ENCODE results near the gene FGF2.
"Not testable (repeated sequence)": the region's sequence is repeated elsewhere in the genome, so short reads cannot be mapped to it uniquely, and the experiment has no call there.

Gene FGF2

DNA sequence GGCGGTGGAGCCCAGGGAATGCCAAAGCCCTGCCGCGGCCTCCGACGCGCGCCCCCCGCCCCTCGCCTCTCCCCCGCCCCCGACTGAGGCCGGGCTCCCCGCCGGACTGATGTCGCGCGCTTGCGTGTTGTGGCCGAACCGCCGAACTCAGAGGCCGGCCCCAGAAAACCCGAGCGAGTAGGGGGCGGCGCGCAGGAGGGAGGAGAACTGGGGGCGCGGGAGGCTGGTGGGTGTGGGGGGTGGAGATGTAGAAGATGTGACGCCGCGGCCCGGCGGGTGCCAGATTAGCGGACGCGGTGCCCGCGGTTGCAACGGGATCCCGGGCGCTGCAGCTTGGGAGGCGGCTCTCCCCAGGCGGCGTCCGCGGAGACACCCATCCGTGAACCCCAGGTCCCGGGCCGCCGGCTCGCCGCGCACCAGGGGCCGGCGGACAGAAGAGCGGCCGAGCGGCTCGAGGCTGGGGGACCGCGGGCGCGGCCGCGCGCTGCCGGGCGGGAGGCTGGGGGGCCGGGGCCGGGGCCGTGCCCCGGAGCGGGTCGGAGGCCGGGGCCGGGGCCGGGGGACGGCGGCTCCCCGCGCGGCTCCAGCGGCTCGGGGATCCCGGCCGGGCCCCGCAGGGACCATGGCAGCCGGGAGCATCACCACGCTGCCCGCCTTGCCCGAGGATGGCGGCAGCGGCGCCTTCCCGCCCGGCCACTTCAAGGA lies at the start of gene FGF2:
FGF2 (plus strand) TSS at position 279 of the 705 bp plus-strand sequence; CDS start at position 623, 344 bp downstream.
- DNase-seq: peak; percentile 71

DNA sequence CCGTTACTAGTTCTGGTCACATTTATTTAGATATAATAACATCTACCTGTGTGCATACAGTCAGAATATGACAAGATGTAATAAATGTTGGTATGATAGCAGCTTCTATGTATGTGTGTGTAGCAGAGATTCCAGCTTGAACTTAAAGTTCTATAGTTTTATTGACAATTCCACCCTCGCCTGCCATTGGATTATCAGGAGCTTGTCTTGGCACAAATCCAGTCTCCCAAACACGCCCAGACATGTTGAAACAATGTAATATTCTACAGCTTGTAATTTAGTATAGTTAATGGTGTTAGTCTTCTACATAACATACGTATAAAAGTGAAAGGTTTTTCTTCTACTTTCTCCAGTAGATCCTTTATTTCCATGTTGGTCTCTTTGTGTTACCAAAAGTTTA lies 49.7 kb upstream of the FGF2 start:
- DNase-seq: no peak

DNA sequence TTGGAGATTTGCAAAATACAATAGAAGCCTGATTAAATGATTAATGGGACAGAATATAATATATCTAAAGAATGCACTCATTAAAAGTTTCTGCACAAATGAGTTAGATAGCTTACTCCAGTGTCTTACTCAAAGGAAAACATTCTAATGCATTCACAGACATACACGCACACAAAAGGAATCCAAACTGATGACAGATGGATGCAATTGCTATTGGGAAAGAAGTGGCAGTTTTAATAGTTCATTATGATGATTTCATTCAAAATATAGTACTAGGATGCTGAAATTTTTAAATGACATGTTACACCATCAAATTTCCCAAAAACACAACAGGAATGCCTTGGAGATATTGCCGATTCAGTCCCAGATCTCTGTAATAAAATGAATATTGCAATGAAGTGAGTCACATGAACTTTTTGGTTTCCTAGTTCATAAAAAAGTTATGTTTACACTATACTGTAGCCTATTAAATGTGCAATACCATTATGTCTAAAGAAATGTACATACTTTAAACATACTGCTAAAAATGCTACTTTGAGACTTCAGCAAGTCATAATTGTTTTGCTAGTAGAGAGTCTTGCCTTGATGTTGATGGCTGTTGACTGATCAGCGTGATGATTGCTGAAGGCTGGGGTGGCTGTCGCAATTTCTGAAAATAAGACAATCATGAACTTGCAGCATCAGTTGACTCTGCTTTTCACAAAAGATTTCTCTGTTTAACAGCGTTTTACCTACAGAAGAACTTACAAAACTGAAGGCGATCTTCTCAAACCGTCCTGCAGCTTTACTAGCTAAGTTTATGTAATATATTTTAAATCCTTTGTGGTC lies 48.6 kb upstream of the FGF2 start:
- DNase-seq: no peak

DNA sequence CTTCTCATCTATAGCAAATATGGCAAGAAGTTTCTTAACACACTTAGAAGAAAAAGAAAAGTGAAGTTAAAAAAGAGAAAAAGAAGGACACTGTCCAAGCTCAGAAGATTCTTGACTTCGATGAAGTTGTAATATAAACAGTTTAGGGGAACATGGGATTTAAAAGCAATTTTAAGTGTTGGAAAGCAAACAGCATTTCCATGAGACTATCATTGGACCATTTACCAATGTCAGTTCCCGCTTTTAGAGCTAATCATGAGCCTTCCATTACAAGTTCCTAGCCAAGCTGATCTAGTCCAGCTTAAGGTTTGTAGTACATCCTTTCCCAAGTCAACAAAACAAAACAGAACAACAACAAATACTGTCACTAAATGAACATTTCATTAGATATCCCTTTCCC lies 45.1 kb upstream of the FGF2 start:
- no peak for DNase-seq

DNA sequence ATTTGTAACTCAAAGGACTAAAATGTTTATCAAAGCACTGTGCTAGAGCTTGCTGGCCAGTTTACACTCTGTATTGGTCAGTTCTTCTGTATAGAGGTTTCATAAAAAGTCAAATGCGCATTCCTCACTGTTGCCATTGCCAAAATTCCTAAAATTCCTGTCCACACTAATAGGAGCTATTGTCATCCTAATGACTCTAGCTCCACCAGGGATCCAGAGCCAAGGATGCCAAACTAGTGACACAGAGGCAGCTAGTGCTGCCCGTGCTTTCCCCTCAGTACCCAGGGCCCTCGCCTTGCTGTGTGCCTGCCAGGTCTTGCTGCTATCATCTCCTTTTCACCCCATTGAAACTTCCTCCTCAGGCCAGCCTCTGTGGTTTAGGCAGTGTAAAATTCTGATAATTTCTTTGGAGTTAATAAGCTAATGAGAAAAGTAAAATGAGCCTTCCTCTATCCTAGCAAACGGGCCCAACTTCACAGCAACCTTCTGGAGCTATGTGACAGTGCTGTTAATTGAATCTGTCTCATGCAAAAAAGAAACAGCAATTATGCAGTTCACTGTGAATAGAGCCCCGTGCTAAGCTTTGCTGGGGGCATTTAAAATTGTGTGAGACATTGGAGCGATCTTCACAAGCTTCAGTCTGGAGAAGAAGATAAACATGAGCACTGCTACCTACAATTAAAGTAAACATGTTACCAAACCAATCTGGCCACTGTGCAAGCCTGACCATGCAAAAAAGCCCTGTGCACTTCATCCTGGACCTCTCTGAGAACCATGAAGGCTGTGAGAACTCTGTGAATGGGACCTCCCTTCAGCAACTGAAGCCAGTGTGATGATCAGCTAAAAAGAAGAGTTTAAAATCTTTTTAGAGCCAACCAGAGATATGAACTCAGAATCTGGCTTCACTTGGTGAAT lies 43.1 kb upstream of the FGF2 start:
- DNase-seq: peak; percentile 98

DNA sequence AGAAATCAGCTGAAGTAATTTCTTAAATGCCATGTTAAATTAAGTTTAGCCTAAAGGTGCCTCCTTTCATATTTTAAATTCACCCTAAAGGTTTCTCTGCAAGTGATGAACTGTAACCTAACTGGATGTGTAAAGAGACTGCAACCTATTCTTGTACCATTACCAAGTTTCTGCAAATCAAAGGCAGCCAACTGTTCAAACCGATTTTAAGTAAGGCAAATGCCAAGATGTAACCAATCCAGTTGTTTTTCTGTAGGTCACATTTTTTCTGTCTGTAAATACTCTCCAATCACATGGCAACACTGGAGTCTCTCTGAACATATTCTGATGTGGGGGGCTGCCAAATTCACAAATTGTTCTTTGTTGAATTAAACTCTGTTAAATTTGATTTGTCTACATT lies 42.4 kb upstream of the FGF2 start:
- no peak for DNase-seq

DNA sequence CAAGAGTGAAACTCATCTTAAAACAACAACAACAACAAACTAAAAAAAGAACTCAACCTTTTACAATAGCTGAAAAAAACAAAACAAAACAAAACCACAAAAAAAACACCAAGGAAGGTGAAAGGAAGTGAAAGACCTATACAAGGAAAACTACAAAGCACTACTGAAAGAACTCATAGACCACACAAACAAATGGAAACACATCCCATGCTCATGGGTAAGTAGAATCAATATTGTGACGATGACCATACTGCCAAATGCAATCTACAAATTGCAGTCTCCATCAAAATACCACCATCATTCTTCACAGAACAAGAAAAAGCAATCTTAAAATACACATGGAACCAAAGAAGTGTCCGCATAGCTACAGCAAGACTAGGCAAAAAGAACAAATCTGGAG lies 41.5 kb upstream of the FGF2 start:
- DNase-seq: no peak

DNA sequence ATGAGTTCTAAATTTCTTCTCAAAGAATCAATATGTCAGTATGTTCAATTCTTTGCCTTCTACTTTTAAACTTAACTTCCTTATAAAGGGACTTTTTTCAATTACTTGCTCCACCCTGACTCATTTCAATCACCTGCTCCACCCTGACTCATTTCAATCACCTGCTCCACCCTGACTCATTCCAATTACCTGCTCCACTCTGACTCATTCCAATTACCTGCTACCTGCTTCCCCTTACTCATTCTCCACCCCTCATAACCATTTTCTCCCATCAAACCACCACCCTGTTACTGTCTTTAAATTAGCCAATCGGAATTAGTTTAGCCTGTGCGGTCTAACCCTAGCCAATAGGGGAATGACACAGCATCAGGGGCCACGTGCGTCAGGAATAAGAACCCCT lies 40.3 kb upstream of the FGF2 start:
- DNase-seq: not testable (repeated sequence)

DNA sequence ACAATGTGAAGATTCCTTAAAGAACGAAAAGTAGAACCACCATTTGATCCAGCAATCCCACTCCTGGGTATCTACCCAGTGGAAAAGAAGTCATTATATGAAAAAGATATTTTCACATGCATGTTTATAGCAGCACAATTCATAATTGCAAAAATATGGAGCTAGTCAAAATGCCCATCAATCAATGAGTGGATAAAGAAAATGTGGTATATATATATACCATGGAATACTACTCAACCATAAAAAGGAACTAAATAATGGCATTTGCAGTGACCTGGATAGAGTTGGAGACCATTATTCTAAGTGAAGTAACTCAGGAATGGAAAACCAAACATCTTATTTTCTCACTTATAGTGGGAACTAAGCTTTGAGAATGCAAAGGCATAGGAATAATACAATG lies 39.7 kb upstream of the FGF2 start:
- DNase-seq: not testable (repeated sequence)

DNA sequence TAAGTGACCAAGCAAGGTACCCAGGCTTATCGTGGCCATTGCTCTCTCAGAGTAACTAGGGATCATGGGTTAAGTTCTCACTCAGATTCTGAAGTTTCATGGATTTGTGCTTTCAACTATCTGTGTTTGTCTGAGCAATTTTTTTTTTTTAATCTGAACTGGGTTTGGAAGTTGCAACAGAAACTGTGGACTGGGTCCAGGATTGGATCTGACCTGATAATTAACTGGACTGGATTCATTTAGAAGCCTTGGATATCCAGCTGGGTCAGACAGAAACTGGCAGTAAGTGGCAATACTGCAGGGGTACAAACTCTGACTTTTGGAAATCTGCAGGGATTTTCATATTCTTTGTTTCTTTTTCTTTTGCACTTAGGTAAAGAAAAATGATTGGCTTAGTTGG lies 38.7 kb upstream of the FGF2 start:
- no peak for DNase-seq

DNA sequence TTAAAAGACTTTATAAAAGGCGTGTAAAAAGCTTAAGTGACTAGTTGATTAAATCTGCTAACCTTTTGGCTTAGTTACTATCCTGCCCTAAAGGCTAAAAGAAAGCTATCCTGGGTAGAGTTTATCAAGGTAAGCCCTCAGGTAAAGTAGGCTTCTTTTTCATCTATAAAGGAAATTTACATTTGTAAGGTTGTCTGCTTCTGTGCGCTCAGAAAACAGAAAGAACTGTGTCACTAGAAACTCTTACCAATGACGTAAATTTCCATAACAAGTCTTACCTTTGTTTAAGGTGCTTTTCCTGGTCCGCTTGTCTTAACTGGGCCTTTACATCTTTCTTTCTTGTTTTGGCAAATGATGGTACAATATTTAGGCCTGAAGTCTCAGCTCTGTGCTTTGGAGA lies 37.7 kb upstream of the FGF2 start:
- no peak for DNase-seq

DNA sequence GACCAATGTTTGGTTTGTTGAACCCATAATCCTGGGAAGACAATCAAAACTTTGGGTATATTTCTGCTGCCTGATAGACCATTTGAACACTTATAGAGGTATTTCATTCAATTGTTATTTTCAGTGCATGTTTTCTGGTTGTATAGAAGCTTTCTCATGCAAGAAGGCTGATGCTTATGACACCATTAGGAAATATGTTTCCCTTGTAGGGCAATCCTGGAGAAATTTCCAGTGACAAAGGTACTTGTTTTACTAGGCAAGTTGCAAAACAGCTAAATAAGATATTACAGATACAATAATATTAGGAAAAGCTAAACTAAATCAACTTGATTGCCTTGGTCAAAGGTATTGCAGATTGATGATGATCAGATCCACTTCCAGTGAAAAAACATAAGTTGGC lies 32.8 kb upstream of the FGF2 start:
- DNase-seq: no peak

DNA sequence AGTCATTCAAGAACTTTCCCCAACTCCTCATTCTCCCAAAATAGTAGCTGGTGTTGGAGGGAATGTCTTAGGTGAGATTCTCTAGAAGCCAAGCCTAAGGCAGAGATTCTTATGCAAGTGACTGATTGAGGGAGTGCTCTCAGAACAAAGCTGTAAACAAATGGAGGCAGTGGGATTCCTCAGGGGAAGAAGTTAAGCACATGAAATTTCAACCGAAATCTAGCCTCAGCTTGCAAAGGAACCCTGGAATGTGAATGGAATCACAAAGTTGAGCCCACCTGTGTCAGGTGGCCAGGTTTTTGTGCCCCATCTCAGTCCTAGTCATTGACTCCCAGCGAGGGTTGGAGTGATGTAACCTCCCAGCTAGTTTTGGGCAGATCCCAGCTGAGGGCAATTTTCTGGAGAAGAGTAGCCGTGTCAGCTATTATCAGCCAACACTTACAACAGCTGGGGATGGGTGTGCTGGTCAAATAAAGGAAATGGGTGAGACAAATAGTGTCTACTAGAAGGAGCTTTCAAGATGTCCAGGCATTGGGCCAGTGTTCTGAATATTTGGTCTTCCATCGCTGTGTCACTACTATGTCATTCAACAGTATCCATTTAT lies 29.7 kb upstream of the FGF2 start:
- peak; percentile 60 for DNase-seq

DNA sequence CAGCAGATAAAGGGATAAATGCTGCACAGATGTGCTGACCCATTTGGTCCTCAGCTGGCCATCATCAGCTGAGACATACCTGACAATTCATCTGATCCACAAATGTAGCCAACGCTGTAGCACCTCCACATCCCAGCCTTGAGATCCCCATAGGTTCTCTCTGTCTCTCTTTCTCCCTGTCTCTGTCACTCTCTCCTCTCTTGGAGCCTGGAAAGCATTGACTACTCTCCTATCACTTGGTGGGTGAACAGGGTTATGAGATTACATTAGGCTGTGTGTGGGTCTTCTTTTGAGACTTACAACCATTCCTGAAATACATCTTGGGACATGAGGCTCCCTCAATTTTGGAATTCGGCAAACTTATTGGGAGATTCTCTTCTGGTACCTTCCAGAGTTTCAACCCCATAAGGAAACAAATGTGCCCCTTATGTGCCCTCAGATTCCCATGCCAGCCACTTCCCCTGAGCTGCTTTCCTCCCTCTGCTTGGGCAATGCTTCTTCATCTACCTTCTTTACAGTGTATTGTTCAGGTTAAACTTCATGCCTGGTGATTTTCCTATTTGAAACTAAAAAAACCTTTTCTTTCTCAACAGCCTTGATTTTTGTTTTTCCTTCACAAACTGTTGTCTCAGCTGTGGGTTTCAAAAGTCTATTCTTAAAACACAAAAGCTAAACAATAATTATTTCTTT lies 29.1 kb upstream of the FGF2 start:
- DNase-seq: no peak

DNA sequence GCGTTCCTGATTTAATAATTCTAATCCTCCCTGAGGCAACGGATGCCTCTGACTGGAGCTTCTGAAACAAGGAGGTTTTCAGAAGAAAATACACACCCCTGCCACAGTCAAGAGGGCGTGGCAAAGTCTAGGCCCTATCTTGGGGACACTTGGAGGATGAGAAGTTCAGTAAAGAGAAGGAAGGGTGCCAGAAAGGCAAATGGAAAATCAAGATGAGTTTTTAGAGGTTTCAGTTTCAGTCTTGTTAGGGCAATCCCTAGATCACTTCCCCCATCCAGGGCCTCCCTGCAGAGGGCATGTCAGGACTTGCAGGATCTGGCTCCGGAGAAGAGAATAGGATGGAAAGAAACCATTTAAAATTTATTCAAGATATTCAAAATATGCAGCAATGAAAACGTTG lies 28.5 kb upstream of the FGF2 start:
- DNase-seq: peak; percentile 76

DNA sequence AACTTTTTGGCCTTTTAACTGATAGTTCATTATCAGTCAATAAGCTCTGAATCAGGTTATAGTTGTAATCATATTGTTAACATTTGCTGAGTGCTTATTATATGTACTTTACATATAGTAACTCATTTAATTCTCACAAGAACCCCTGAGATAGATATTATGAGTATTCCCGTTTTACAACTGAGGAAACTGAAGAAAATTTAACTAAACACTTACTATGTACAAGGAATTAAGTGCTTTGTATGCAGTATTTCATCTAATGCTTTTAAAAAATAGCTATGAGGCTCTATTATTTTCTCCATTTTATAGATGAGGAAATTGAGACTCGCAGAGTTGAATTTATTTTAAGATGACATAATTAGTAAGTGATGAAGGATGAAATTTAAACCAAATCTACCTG lies 27.7 kb upstream of the FGF2 start:
- no peak for DNase-seq

DNA sequence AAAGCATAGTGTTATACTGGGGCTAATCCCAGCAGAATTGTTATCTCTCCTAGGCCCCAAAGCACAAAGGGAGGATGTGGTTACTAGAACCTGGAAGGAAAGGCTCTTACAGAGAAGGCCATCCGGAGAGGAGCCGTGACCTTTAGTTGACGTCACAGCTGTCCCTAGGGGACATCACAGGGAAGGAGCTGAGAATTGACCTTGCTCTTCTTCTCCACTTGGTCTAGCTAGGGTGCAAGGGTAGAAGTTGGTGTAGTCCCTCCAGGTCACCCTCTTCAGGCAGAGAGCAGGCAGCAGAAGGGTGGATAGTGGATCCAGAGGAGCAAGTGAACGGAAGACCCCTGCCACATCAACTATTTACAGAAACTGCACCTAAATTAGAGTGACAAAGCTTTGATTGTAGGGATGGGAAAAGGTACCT lies 22.8 kb upstream of the FGF2 start:
- no peak for DNase-seq

DNA sequence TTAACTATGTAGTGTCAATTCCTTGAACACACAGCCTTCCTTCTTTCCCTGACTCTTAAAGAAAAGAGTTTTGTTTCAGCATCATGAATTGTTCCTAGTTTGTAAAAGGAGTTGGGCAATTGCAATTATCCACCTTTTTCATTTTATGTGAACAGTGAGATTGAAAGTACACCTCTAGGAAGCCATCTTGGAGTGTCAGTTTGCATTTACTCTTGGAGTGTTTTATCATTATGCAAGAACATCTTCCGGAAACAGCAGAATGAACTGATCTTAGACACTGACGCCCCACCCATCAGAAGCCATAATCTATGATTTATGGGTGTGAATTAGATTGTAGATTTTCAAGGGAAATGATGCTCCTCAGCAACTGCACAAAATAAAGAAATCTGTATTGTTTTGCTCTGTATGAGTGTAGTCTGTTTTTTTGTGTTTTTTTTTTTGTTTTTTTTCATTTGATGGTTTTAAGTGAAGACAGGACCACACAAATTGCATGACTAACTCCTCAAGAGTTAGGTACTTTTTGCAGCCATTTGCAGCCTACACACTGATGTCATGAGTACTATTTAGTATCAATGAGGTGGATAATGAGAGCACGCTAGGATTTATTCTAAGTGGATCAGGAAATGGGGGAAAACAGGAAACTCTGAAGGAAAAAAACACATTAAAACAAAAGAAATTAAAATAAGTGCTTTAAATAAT lies 19.5 kb upstream of the FGF2 start:
- DNase-seq: no peak

DNA sequence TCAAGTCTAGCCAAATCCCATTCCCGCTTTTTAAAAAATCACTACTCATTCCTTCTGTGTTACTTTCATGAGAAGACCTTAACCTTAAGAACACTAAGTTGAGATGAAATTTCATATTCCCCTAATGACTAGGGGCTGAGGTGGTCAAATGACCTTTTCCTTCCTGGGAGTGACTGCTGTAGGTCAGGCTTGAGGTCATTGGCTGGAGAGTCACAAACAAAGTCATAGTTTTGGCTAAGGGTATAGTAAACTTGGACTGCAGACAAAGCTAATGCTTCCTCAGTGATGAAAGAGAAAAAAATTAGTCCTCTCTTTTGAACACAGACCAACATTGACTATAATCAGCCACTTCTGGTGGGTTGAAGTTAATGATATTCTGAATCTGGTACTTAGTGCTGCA lies 16.0 kb upstream of the FGF2 start:
- DNase-seq: no peak

DNA sequence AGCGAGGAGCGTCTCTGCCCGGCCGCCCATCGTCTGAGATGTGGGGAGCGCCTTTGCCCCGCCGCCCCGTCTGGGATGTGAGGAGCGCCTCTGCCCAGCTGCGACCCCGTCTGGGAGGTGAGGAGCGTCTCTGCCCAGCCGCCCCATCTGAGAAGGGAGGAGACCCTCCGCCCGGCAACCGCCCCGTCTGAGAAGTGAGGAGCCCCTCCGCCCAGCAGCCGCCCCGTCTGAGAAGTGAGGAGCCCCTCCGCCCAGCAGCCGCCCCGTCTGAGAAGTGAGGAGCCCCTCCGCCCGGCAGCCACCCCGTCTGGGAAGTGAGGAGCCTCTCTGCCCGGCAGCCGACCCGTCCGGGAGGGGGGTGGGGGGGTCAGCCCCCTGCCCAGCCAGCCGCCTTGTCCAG lies 14.8 kb upstream of the FGF2 start:
- not testable (repeated sequence) for DNase-seq

DNA sequence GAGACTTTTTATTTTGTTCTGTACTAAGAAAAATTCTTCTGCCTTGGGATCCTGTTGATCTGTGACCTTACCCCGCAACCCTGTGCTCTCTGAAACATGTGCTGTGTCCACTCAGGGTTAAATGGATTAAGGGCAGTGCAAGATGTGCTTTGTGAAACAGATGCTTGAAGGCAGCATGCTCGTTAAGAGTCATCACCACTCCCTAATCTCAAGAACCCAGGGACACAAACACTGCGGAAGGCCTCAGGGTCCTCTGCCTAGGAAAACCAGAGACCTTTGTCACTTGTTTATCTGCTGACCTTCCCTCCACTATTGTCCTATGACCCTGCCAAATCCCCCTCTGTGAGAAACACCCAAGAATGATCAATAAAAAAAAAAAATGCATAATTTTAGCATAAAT lies 13.8 kb upstream of the FGF2 start:
- DNase-seq: not testable (repeated sequence)

DNA sequence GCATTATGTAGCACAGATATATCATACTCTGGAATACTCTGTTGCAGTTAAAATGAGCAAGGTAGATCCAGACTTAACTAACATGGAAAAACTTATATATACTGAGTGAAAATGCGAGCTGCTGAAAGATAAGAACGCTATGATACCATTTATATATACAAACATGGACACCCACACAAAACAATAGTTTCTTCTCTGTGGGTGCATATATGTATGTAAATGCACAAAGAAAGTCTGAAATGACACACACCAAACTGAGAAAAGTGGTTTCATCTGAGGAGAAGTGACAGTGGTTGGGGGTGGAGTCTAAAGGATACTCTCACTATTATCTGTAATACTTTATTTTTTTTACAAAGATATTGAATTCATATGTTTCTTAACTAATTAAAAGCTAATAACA lies 12.2 kb upstream of the FGF2 start:
- DNase-seq: no peak
